Psoas muscle (tissue), 8 donors: ENCODE results near the gene C5orf63. TPM values are rescaled to one million over a fixed set of nuclear protein-coding genes. Genes with fewer than 3 reads are reported as not detected.
"Not testable (repeated sequence)": the region's sequence is repeated elsewhere in the genome, so short reads cannot be mapped to it uniquely, and the experiment has no call there.

ENCODE experiments used
- ATAC-seq, 4 donors: fragments of 200-7000 bp; cut with Tn5 transposase; one replicate each; pipeline ENCODE4 v1.9.1; 2020; ENCODE audit warnings: moderate library complexity in 3 of 4, mild to moderate bottlenecking in 2 of 4
- DNase-seq, 2 donors: peaks; one replicate each; pipeline ENCODE4 v3.0.0-alpha.2; 2020
- H3K27ac ChIP-seq: fragments of 200-600 bp; one replicate; pipeline ENCODE4 v1.8.0; 2022
- H3K27me3 ChIP-seq, 3 donors: fragments of 200-600 bp in 1 of 3; one replicate each; pipeline versions ENCODE4 v1.6.1 to v1.8.0; 2013 to 2022; ENCODE audit warnings: low read length in 2 of 3, mild to moderate bottlenecking in 2 of 3, moderate library complexity in 1 of 3; ENCODE audit not compliant: insufficient read depth in 3 of 3
- H3K36me3 ChIP-seq, 2 donors: fragments of 200-600 bp in 1 of 2; one replicate each; pipeline versions ENCODE4 v1.6.1 to v1.8.0; 2013 to 2022; ENCODE audit warnings: low read depth in 1 of 2, mild to moderate bottlenecking in 1 of 2, moderate library complexity in 1 of 2; ENCODE audit not compliant: insufficient read depth in 1 of 2
- H3K4me1 ChIP-seq: fragments of 200-600 bp; one replicate; pipeline ENCODE4 v1.8.0; 2022
- H3K4me3 ChIP-seq: fragments of 200-600 bp; one replicate; pipeline ENCODE4 v1.8.0; 2022; ENCODE audit warnings: mild to moderate bottlenecking
- H3K9me3 ChIP-seq: fragments of 200-600 bp; one replicate; pipeline ENCODE4 v1.8.0; 2022
- WGBS, 3 donors: extraction: QIAGEN DNeasy Blood & Tissue Kit; methylation state at CpG; one replicate each; pipeline versions ENCODE4 v1.1.6 to v1.1.7; 2013; 5-methylcytosine and 5-hydroxymethylcytosine counted together
- intact Hi-C, 2 donors: fragments of 100-400 bp; cut with DNase I; formaldehyde crosslinking; loops; one replicate each; pipeline versions ENCODE4 v1.11.0 to v1.14.2; 2022
- polyA plus RNA-seq, 3 donors: library from polyadenylated mRNA; stranded (reverse); fragments of 200-250 nt; gene quantifications; one replicate each; pipeline ENCODE4 v1.2.3, GENCODE V29; 2013
- total RNA-seq, 4 donors: library from RNA; stranded (reverse); fragmentation: NEBNext Ultra II Directional in 2 of 4; extraction: Animal tissue kit (Norgen Biotek cat#: 25700) in 2 of 4; gene quantifications; one replicate each; pipeline versions ENCODE4 v1.2.1 to v1.2.4, GENCODE V29; 2021 to 2023
- TF ChIP-seq, protein P1 (sequence below): fragments of 200-600 bp; IDR thresholded peaks from one replicate; pipeline ENCODE4 v1.8.0; 2022; ENCODE audit warnings: antibody characterized with exemption
- donor health status: healthy with polysubstance abuse.
- donor health status: DM: no; HTN: no; CAD: no; lungs with moderate emphysema.
- donor health status: Bipolar disorder and iron deficiency.
- donor health status: healthy.
- donor health status: DM: yes; HTN: yes; CAD: no.
- donor health status: DM: no; HTN: no; CAD: no.
- donor health status: DM: no; HTN: no; CAD: no.
- donor health status: DM: yes; HTN: yes; CAD: no.

Gene C5orf63
- total and polyA plus RNA-seq, 7 donors: 2.4 to 7.6 (median 6.4) TPM

DNA sequence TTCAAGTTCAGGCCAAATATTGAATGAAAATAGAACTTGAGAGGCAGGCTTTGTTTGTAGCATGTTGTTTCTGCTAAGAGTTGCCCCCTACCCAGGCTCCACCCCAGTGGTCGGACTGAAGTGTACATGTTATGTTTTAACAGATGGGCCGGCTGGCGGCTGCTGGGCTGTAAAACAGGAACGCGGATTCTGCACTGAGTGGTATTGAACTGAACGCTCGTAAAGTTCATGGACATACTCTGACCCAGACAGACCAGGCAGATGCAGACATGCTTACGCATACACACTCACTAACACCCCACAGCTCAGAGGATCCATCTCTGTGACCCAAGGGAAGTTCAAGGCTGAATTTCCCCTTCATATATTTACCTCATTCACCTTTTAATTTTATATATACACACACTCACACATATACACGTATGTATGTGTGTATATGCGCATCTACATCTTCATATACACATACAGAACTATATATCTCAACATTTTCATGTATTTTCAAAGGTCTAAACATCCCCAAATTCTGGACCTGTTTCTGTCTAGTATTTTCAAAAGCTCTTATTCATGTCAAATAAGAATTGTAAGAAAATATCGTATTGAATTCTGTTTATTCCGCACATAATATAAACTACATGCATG, 44.4 kb downstream of the C5orf63 start:
- no peak overlapping the region for H3K27ac ChIP-seq
- no peak for DNase-seq
- H3K36me3 ChIP-seq: no peaks in the 10 kb centered on the region
- no peaks in the 10 kb centered on the region for H3K27me3 ChIP-seq
- intact Hi-C loops: no loop called here
- H3K9me3 ChIP-seq: no peaks in the 10 kb centered on the region
- no peak for ATAC-seq
- TF ChIP-seq, protein P1, sequence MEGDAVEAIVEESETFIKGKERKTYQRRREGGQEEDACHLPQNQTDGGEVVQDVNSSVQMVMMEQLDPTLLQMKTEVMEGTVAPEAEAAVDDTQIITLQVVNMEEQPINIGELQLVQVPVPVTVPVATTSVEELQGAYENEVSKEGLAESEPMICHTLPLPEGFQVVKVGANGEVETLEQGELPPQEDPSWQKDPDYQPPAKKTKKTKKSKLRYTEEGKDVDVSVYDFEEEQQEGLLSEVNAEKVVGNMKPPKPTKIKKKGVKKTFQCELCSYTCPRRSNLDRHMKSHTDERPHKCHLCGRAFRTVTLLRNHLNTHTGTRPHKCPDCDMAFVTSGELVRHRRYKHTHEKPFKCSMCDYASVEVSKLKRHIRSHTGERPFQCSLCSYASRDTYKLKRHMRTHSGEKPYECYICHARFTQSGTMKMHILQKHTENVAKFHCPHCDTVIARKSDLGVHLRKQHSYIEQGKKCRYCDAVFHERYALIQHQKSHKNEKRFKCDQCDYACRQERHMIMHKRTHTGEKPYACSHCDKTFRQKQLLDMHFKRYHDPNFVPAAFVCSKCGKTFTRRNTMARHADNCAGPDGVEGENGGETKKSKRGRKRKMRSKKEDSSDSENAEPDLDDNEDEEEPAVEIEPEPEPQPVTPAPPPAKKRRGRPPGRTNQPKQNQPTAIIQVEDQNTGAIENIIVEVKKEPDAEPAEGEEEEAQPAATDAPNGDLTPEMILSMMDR: no peak
- WGBS, 3 donors: 41 to 54% (median 49%) methylated on average over 12 of the region's 12 CpGs
- peaks cover 17% of the 10 kb centered on the region for H3K4me1 ChIP-seq
- H3K4me3 ChIP-seq: peak overlapping the region; percentile 93

DNA sequence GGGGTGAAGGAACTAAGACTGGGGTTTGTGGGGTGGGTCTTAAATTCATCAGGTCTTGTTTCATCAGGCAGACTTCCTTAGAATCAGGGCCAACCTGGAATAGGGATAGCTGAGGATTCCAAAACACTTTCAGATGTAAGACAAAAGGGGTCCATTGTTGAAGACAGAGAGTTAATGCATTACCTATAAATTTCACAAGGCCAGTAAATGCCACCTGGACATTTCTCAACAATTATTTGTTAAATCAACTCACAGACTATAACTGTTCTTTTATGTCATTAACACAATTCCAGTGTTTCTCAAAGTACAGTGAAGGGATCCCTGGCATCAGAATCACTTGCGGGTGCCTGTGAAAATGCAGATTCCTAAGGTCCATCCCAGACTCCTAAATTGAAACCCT, 45.8 kb downstream of the C5orf63 start:
- TF ChIP-seq, protein P1: no peak
- no peaks in the 10 kb centered on the region for H3K36me3 ChIP-seq
- intact Hi-C loops: no loop called here
- no peaks in the 10 kb centered on the region for H3K27me3 ChIP-seq
- H3K4me3 ChIP-seq: no peak overlapping the region
- ATAC-seq: no peak
- 89 to 100% (median 100%) methylated on average over 1 of the region's 1 CpG for WGBS, 3 donors
- H3K9me3 ChIP-seq: no peaks in the 10 kb centered on the region
- H3K4me1 ChIP-seq: peaks cover 17% of the 10 kb centered on the region
- no peak overlapping the region for H3K27ac ChIP-seq
- DNase-seq: no peak

DNA sequence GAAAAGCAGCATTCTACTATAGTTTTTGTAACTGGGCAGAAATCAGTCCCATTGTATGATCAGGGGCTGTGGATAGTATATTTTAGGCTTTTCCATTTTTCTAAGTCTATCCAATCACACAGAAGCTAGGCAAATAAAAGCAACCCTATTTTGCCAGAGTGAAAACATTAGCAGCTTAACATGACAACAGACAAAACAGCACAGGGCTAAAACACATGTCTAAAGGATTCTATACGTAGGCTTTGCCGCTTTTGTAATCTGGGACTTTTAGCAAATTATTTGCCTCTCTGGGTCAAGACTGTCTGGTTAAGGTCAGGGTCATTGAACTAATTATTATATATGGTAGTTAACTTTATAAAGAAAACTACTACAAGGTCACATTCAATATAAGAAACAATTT, 47.1 kb downstream of the C5orf63 start:
- no peak for DNase-seq
- Histone ChIP-seq H3K4me1 (peaks cover 14% of the 10 kb centered on the region), H3K36me3 (no peaks in the 10 kb centered on the region), H3K9me3 (no peaks in the 10 kb centered on the region), H3K4me3 (no peak overlapping the region), H3K27me3 (no peaks in the 10 kb centered on the region), H3K27ac (no peak overlapping the region)
- ATAC-seq: no peak
- WGBS, 3 donors: 83 to 88% (median 83%) methylated on average over 2 of the region's 2 CpGs
- TF ChIP-seq, protein P1: no peak
- intact Hi-C loops: no loop called here

DNA sequence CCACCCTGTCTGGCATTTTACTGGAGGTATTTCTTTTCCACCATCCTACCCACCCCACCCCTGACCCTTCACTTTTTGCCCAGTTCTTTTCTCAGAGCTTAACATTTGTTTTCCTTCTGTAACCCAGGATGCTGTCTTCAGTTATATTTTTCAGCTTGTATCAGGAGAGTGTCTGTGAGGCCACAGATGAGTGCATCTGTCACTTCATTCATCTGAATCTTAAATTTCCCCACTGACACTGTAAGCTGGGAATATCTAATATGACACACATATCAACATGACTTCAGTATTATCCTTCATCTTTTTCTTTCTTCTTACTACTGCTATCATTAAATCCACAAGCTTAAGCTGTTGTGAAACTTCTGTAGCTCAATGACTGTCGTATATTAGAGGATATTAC, 47.8 kb downstream of the C5orf63 start:
- no peaks in the 10 kb centered on the region for H3K9me3 ChIP-seq
- H3K27ac ChIP-seq: no peak overlapping the region
- TF ChIP-seq, protein P1: no peak
- no peak overlapping the region for H3K4me3 ChIP-seq
- H3K36me3 ChIP-seq: no peaks in the 10 kb centered on the region
- DNase-seq: no peak
- H3K4me1 ChIP-seq: peaks cover 12% of the 10 kb centered on the region
- no peak for ATAC-seq
- intact Hi-C loops: no loop called here
- 26 to 53% (median 38%) methylated on average over 1 of the region's 1 CpG for WGBS, 3 donors
- H3K27me3 ChIP-seq: no peaks in the 10 kb centered on the region

DNA sequence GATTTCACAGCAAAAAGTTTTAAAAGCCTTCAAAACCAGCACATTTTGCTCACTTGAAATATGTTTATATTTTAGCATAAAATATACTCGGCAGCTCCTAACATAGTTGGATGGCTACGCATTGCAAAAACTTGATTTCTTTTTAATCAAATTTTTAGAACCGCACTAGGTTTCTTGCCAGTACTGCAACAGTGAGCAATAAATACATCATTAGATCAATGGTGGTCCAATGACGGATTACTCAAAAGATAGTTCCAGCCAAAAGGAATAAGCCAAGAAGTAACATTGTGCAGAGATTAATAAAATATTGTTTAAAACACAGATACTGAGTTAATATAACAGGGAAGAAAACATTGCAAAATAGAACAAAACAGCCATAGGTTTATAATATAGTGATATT, 48.5 kb downstream of the C5orf63 start:
- no peak overlapping the region for H3K4me3 ChIP-seq
- WGBS, 3 donors: 63 to 74% (median 69%) methylated on average over 4 of the region's 4 CpGs
- H3K36me3 ChIP-seq: no peaks in the 10 kb centered on the region
- no peak overlapping the region for H3K27ac ChIP-seq
- H3K9me3 ChIP-seq: no peaks in the 10 kb centered on the region
- H3K4me1 ChIP-seq: peaks cover 12% of the 10 kb centered on the region
- intact Hi-C loops: no loop called here
- no peaks in the 10 kb centered on the region for H3K27me3 ChIP-seq
- DNase-seq (no peak), ATAC-seq (no peak)
- TF ChIP-seq, protein P1: no peak

DNA sequence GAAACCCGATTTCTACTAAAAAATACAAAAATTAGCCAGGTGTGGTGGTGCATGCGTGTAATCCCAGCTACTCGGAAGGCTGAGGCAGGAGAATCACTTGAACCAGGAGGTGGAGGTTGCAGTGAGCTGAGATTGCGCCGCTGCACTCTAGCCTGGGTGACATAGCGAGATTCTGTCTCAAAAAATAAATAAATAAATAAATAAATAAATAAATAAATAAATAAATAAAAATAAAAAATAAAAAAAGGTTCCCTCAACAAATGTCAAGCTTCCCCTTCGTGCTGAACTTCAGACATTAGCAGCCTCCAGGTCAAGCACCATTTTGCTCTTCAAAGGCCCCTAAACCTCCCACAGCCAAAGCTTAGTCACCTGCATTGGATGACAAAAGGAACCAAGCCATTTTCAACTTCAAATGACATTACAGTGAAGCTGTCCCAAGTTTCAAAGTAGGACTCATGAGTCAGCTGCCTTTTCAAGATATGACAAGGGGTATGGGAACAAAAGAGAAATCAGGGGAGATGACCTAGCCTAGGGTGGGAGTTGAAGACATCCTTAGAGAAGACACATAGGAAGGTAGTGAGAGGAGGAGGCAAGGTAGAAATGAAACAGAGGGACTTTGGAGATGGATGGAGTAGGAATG, 49.6 kb downstream of the C5orf63 start:
- H3K27me3 ChIP-seq, DNase-seq, H3K27ac ChIP-seq, H3K4me1 ChIP-seq, H3K4me3 ChIP-seq, H3K36me3 ChIP-seq, intact Hi-C loops, H3K9me3 ChIP-seq: not testable (repeated sequence)
- peak in 3 of 4 donors; percentile 56 to 72 (median 64) for ATAC-seq
- WGBS, 3 donors: 97 to 98% (median 98%) methylated on average over 7 of the region's 7 CpGs
